Measurements from ENCODE around the gene TLR8.

GRCh38 chrX:12919620-12920019 is 13.2 kb downstream of the TLR8 start:
- TF ChIP-seq, protein P1, sequence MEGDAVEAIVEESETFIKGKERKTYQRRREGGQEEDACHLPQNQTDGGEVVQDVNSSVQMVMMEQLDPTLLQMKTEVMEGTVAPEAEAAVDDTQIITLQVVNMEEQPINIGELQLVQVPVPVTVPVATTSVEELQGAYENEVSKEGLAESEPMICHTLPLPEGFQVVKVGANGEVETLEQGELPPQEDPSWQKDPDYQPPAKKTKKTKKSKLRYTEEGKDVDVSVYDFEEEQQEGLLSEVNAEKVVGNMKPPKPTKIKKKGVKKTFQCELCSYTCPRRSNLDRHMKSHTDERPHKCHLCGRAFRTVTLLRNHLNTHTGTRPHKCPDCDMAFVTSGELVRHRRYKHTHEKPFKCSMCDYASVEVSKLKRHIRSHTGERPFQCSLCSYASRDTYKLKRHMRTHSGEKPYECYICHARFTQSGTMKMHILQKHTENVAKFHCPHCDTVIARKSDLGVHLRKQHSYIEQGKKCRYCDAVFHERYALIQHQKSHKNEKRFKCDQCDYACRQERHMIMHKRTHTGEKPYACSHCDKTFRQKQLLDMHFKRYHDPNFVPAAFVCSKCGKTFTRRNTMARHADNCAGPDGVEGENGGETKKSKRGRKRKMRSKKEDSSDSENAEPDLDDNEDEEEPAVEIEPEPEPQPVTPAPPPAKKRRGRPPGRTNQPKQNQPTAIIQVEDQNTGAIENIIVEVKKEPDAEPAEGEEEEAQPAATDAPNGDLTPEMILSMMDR (conservative IDR thresholded peaks at IDR 0.05; ENCODE audit: low read length), result no peak
- no peak for TF ChIP-seq EZH2phosphoT487 (IDR thresholded peaks at IDR 0.05; ENCODE audit: borderline replicate concordance, low read depth, low read length)

Measured in OCI-LY7 (cell line).